ENCODE data around the gene SSB.

- TF ChIP-seq CTCF (IDR thresholded peaks at IDR 0.05) = no peak
- no peak for TF ChIP-seq SMC3 (IDR thresholded peaks at IDR 0.05)
- no peak for TF ChIP-seq CHD2 (IDR thresholded peaks at IDR 0.05; ENCODE audit: low read length, partially characterized antibody)
- TF ChIP-seq POLR2A (IDR thresholded peaks at IDR 0.05; ENCODE audit: low read length) = no peak
- no peak for TF ChIP-seq CEBPB (IDR thresholded peaks at IDR 0.05)
- TF ChIP-seq REST (IDR thresholded peaks at IDR 0.05) = no peak
- TF ChIP-seq EP300 (IDR thresholded peaks at IDR 0.05) = no peak
- no peak for TF ChIP-seq MYC (IDR thresholded peaks at IDR 0.05; ENCODE audit: borderline replicate concordance, low read length)
- TF ChIP-seq NFE2L2 (conservative IDR thresholded peaks at IDR 0.05; ENCODE audit: low read length) = no peak
Measured at GRCh38 chr2:169840747-169841142, 42.1 kb downstream of the SSB start.

All from A549 (cell line).